Measurements from ENCODE around the gene STX11. TPM values are rescaled to one million over a fixed set of nuclear protein-coding genes. Genes with fewer than 3 reads are reported as not detected.

Gene STX11
- 0.17 and 0.40 TPM in 2 replicates for total RNA-seq (2021)
- Bru-seq, nascent RNA: percentile 26 among the genes with signal in this experiment
- BruChase-seq, experiment 1, labeled RNA remaining after a 2-hour chase: percentile 33 among the genes with signal in this experiment
- BruChase-seq, experiment 2, labeled RNA remaining after a 6-hour chase: percentile 15 among the genes with signal in this experiment
- long read RNA-seq, partial matches to known transcripts: 0 of 2 reads
- long read RNA-seq, other reads (novel, unspliced or antisense): 0 of 2 reads

- CTCF ChIA-PET: no interaction called here
- TF ChIP-seq CTCF (conservative IDR thresholded peaks at IDR 0.05): no peak
- TF ChIP-seq EZH2 (IDR thresholded peaks at IDR 0.05; ENCODE audit: low read depth): no peak
- Histone ChIP-seq H3K4me2 (peak within 1 kb of the TSS; percentile 99), H3K79me2 (ENCODE audit: low read depth) (no peaks in the 10 kb centered on the region), H3K4me1 (replicated peaks; ENCODE audit: insufficient read depth) (peaks cover 11% of the 10 kb centered on the region; the same call in 1 of the 2 replicates), H3K9me2 (ENCODE audit: insufficient read depth) (no peaks in the 10 kb centered on the region), H3F3A (ENCODE audit: insufficient read depth, low read depth) (no peaks in the 10 kb centered on the region; the same call in 1 of the 2 replicates), H4K20me1 (ENCODE audit: insufficient read depth) (no peaks in the 10 kb centered on the region), H3K27ac (peak within 1 kb of the TSS; percentile 38; the same call in 1 of the 2 replicates), H3K27me3 (ENCODE audit: insufficient read depth, low read depth) (no peaks in the 10 kb centered on the region), H3K4me3 (peak within 1 kb of the TSS; percentile 76), H3K9me3 (ENCODE audit: insufficient read depth, low read depth) (no peaks in the 10 kb centered on the region), H2AFZ (peak within 1 kb of the TSS; percentile 85), H3K36me3 (ENCODE audit: low read depth) (no peaks in the 10 kb centered on the region)
- intact Hi-C loops (cut with micrococcal nuclease; ENCODE audit: unreplicated experiment): loop anchor here (1.0 to 5.0 kb wide), 4 partner anchors 45 to 134 kb away; no protein-coding TSS in a partner anchor
- DNase-seq: peak in 1 of 2 experiments; percentile 64
- POLR2A ChIA-PET (ENCODE audit: unreplicated experiment): no interaction called here
- no TSS peak for BruUV-seq (replicated peaks)
Measured at GRCh38 chr6:144149894-144150709, at the start of gene STX11. STX11 (plus strand) TSS chr6:144150517; CDS start chr6:144186628, 36,111 bp downstream.

- H3K4me1 ChIP-seq (replicated peaks; ENCODE audit: insufficient read depth): no peaks in the 10 kb centered on the region
- no peaks in the 10 kb centered on the region for H3K27me3 ChIP-seq (ENCODE audit: insufficient read depth, low read depth)
- intact Hi-C loops (cut with micrococcal nuclease; ENCODE audit: unreplicated experiment): no loop called here
- no peak overlapping the region for H3K4me3 ChIP-seq
- TF ChIP-seq EZH2 (IDR thresholded peaks at IDR 0.05; ENCODE audit: low read depth) (no peak), CTCF (conservative IDR thresholded peaks at IDR 0.05) (no peak)
- no peaks in the 10 kb centered on the region for H4K20me1 ChIP-seq (ENCODE audit: insufficient read depth)
- H3K27ac ChIP-seq: no peak overlapping the region
- H3F3A ChIP-seq (ENCODE audit: insufficient read depth, low read depth): no peaks in the 10 kb centered on the region
- H3K9me2 ChIP-seq (ENCODE audit: insufficient read depth): no peaks in the 10 kb centered on the region
- no peaks in the 10 kb centered on the region for H3K79me2 ChIP-seq (ENCODE audit: low read depth)
- BruUV-seq (replicated peaks): no TSS peak
- no peak overlapping the region for H2AFZ ChIP-seq
- no peaks in the 10 kb centered on the region for H3K9me3 ChIP-seq (ENCODE audit: insufficient read depth, low read depth)
- ChIA-PET CTCF (no interaction called here), POLR2A (ENCODE audit: unreplicated experiment) (interaction anchor here (0.6 to 0.8 kb wide), 2 partner anchors 1204 to 1601 kb away, joined by 3 to 8 read pairs; no protein-coding TSS in a partner anchor)
- DNase-seq: no peak
- no peaks in the 10 kb centered on the region for H3K36me3 ChIP-seq (ENCODE audit: low read depth)
- H3K4me2 ChIP-seq: no peak overlapping the region
Measured at GRCh38 chr6:144103026-144103563, 47.2 kb upstream of the STX11 start.

- Histone ChIP-seq H3K4me2 (no peak overlapping the region), H3K4me3 (no peak overlapping the region), H3K27me3 (ENCODE audit: insufficient read depth, low read depth) (no peaks in the 10 kb centered on the region), H3K4me1 (replicated peaks; ENCODE audit: insufficient read depth) (no peaks in the 10 kb centered on the region), H3K36me3 (ENCODE audit: low read depth) (no peaks in the 10 kb centered on the region), H3F3A (ENCODE audit: insufficient read depth, low read depth) (no peaks in the 10 kb centered on the region), H4K20me1 (ENCODE audit: insufficient read depth) (no peaks in the 10 kb centered on the region), H3K9me3 (ENCODE audit: insufficient read depth, low read depth) (no peaks in the 10 kb centered on the region), H2AFZ (no peak overlapping the region), H3K79me2 (ENCODE audit: low read depth) (no peaks in the 10 kb centered on the region), H3K9me2 (ENCODE audit: insufficient read depth) (no peaks in the 10 kb centered on the region), H3K27ac (no peak overlapping the region)
- intact Hi-C loops (cut with micrococcal nuclease; ENCODE audit: unreplicated experiment): loop anchor here (2.0 kb wide), 1 partner anchor 46 kb away; the partner anchor contains the start of gene STX11
- TF ChIP-seq EZH2 (IDR thresholded peaks at IDR 0.05; ENCODE audit: low read depth) (no peak), CTCF (conservative IDR thresholded peaks at IDR 0.05) (no peak)
- CTCF ChIA-PET: interaction anchor here (1.0 kb wide), 1 partner anchor 115 kb away, joined by 3 read pairs; no protein-coding TSS in a partner anchor
- POLR2A ChIA-PET (ENCODE audit: unreplicated experiment): interaction anchor here (1.0 kb wide), 1 partner anchor 54 kb away, joined by 3 read pairs; no protein-coding TSS in a partner anchor
- no peak for DNase-seq
- no TSS peak for BruUV-seq (replicated peaks)
Measured at GRCh38 chr6:144104488-144104887, 45.8 kb upstream of the STX11 start.
